GM12878 (cell line): ENCODE data around the gene CD27. TPM values are rescaled to one million over a fixed set of nuclear protein-coding genes. Genes with fewer than 3 reads are reported as not detected.
A peak's percentile ranks its signal among the peaks of the same experiment; 100 is the strongest.

Experiments
- ATAC-seq: fragments of 200-7000 bp; cut with Tn5 transposase; 3 replicates; pipeline ENCODE4 v1.9.1; 2020; ENCODE audit warnings: mild to moderate bottlenecking, moderate library complexity
- Bru-seq: library from RNA; stranded (reverse); fragments of 400-500 nt; gene quantifications from one replicate; lab custom pipeline; 2021; lab: Mats Ljungman, UMichigan
- BruChase-seq, 2 experiments: library from RNA; stranded (reverse); fragments of 400-500 nt; gene quantifications; one replicate each; lab custom pipeline; 2021; lab: Mats Ljungman, UMichigan
- BruUV-seq: library from RNA; stranded (reverse); fragments of 400-500 nt; replicated peaks from 2 replicates; lab custom pipeline; 2021; lab: Mats Ljungman, UMichigan
- CTCF ChIA-PET: fragments of 300-600 bp; sonication (Branson Sonifier 250); formaldehyde crosslinking; extraction: SDS; loops from one replicate; lab custom pipeline; 2021; ENCODE audit warnings: inconsistent platforms; lab: Yijun Ruan, JAX
- POLR2A ChIA-PET: fragments of 350-600 bp; formaldehyde crosslinking; extraction: SDS; loops from one replicate; lab custom pipeline; 2021; ENCODE audit warnings: inconsistent platforms; lab: Charles Lee
- RAD21 ChIA-PET: fragments of 300-600 bp; sonication (Branson Sonifier 250); formaldehyde crosslinking; loops from one replicate; lab custom pipeline; 2023; ENCODE audit warnings: antibody characterized with exemption; ENCODE audit not compliant: unreplicated experiment; lab: Charles Lee
- SMC1A ChIA-PET: fragments of 300-600 bp; sonication (Branson Sonifier 250); formaldehyde crosslinking; loops from one replicate; lab custom pipeline; 2023; ENCODE audit not compliant: unreplicated experiment, uncharacterized antibody; lab: Charles Lee
- DNase-seq: peaks from one replicate; pipeline ENCODE4 v3.0.0-alpha.2; 2011; ENCODE audit warnings: low read depth, low spot score
- FAIRE-seq: peaks from 3 replicates; lab custom pipeline; 2011; peaks lifted over from hg19 to GRCh38; lab: Jason Lieb, UNC
- H2AFZ ChIP-seq: 2 replicates; pipeline ENCODE4 v1.6.0; 2011; ENCODE audit warnings: low read depth, low read length, control low read depth; ENCODE audit not compliant: control insufficient read depth
- H3K27ac ChIP-seq: 2 replicates; pipeline ENCODE4 v1.5.1; 2011; ENCODE audit warnings: control low read depth; ENCODE audit not compliant: control insufficient read depth, insufficient read depth
- H3K27me3 ChIP-seq, 2 experiments: replicated peaks in 1 of 2; 2 replicates each; pipeline versions ENCODE4 v1.6.0 to v1.6.1; 2011; ENCODE audit warnings: low read length in 1 of 2; ENCODE audit not compliant: control insufficient read depth in 2 of 2, insufficient read depth in 2 of 2
- H3K36me3 ChIP-seq, 2 experiments: 2 replicates each; pipeline ENCODE4 v1.5.1; 2011; ENCODE audit warnings: low read length in 1 of 2; ENCODE audit not compliant: control insufficient read depth in 2 of 2, insufficient read depth in 2 of 2
- H3K4me1 ChIP-seq: 2 replicates; pipeline ENCODE4 v1.6.1; 2011; ENCODE audit warnings: mild to moderate bottlenecking, low read length, moderate library complexity, mixed read lengths; ENCODE audit not compliant: control insufficient read depth, insufficient read depth
- H3K4me2 ChIP-seq: 2 replicates; pipeline ENCODE4 v1.6.0; 2011; ENCODE audit warnings: control low read depth; ENCODE audit not compliant: control insufficient read depth, insufficient read depth
- H3K4me3 ChIP-seq: fragments of 200-600 bp; sonication (generic); 2 replicates; pipeline ENCODE4 v1.5.1; 2016
- H3K79me2 ChIP-seq: 2 replicates; pipeline ENCODE4 v1.6.0; 2011; ENCODE audit warnings: low read length; ENCODE audit not compliant: control insufficient read depth, insufficient read depth
- H3K9ac ChIP-seq: 2 replicates; pipeline ENCODE4 v1.8.0; 2011; ENCODE audit warnings: low read length, control low read depth, mixed read lengths; ENCODE audit not compliant: control insufficient read depth, insufficient read depth
- H3K9me3 ChIP-seq: replicated peaks from 3 replicates; pipeline ENCODE4 v1.5.1; 2011; ENCODE audit warnings: mild to moderate bottlenecking, low read length; ENCODE audit not compliant: control insufficient read depth, insufficient read depth
- H4K20me1 ChIP-seq: 2 replicates; pipeline ENCODE4 v1.6.0; 2011; ENCODE audit not compliant: control insufficient read depth, insufficient read depth
- FOXM1 ChIP-seq: IDR thresholded peaks from 2 replicates; pipeline ENCODE4 v1.6.1; 2012; ENCODE audit warnings: low read depth, mild to moderate bottlenecking, inconsistent platforms, low read length, moderate library complexity
- POLR2A ChIP-seq: IDR thresholded peaks from 2 replicates; pipeline ENCODE4 v1.6.1; 2011; ENCODE audit warnings: low read depth, mild to moderate bottlenecking, low read length
- POLR2AphosphoS2 ChIP-seq: IDR thresholded peaks from 2 replicates; pipeline ENCODE4 v1.6.1; 2011; ENCODE audit warnings: low read depth, mild to moderate bottlenecking, low read length, improper control_type of control experiment, moderate library complexity
- SMAD5 ChIP-seq: IDR thresholded peaks from 2 replicates; pipeline ENCODE4 v1.6.1; 2016; ENCODE audit warnings: antibody characterized with exemption, low read depth
- SRF ChIP-seq, 2 experiments: IDR thresholded peaks; 2 replicates each; pipeline ENCODE4 v1.6.1; 2011; ENCODE audit warnings: low read depth in 2 of 2, low read length in 2 of 2, mild to moderate bottlenecking in 1 of 2, moderate library complexity in 1 of 2
- STAT3 ChIP-seq: IDR thresholded peaks from 2 replicates; pipeline ENCODE4 v1.6.1; 2011; ENCODE audit warnings: low read depth, low read length, improper control_type of control experiment
- TAF1 ChIP-seq: IDR thresholded peaks from 2 replicates; pipeline ENCODE4 v1.6.1; 2011; ENCODE audit warnings: mild to moderate bottlenecking, low read depth, low read length, borderline replicate concordance
- ZZZ3 ChIP-seq: IDR thresholded peaks from 2 replicates; pipeline ENCODE4 v1.6.1; 2011; ENCODE audit warnings: low read depth; ENCODE audit not compliant: control insufficient read depth, insufficient read length
- whole genome bisulfite sequencing: methylation state at CpG from one replicate; pipeline ENCODE4 v1.1.6; 2016; ENCODE audit warnings: low lambda C conversion rate; ENCODE audit not compliant: insufficient replicate concordance, insufficient coverage; ENCODE audit errors: missing lambda C conversion rate; 5-methylcytosine and 5-hydroxymethylcytosine counted together
- in situ Hi-C: fragments of 300-500 bp; cut with MboI; formaldehyde crosslinking; loops from 9 replicates; pipeline ENCODE4 v1.14.3; 2018; ENCODE audit warnings: mixed read lengths
- intact Hi-C: fragments of 100-400 bp; cut with micrococcal nuclease; formaldehyde crosslinking; loops from one replicate; pipeline ENCODE4 v1.14.2; 2022; ENCODE audit not compliant: unreplicated experiment
- long read RNA-seq, 2 experiments: library from polyadenylated mRNA; unstranded; transcript quantifications; one replicate each; pipeline ENCODE4 v2.0.0, GENCODE V29; 2019 to 2020
- polyA minus RNA-seq, 3 experiments: library from RNA; depleted of rRNA, polyadenylated mRNA; stranded (reverse); fragments of >200 nt; gene quantifications; 2 replicates each; pipeline ENCODE4 v1.2.3, GENCODE V29; 2011
- polyA plus RNA-seq, 11 experiments: library from polyadenylated mRNA; depleted of rRNA in 4 of 11; unstranded in 6 of 11; stranded (reverse) in 5 of 11; fragments of >200 nt; fragmentation: Nextera tagmentation in 4 of 11; fragmentation: Illumina TruSeq in 1 of 11; extraction: Ambion mirVana in 4 of 11; extraction: Trizol in 1 of 11; gene quantifications; 1 replicate in 1 of 11; 2 replicates in 10 of 11; pipeline versions ENCODE4 v1.2.1 to v1.2.3, GENCODE V29; 2011 to 2016; ENCODE audit warnings: inconsistent platforms in 2 of 11, missing spikeins in 2 of 11, low read depth in 1 of 11
- total RNA-seq, 4 experiments: library from RNA; depleted of rRNA in 3 of 4; stranded (reverse); fragments of >200 nt in 3 of 4; fragmentation: Illumina TruSeq in 1 of 4; extraction: Trizol in 1 of 4; gene quantifications; 2 replicates each; pipeline versions ENCODE4 v1.2.1 to v1.2.3, GENCODE V29; 2013 to 2021
- TF ChIP-seq, protein P1 (sequence below): fragments of 450-650 bp; IDR thresholded peaks from 2 replicates; pipeline ENCODE4 v1.6.1; 2017; ENCODE audit warnings: mild to moderate bottlenecking, moderate library complexity
- TF ChIP-seq, protein P2 (sequence below): fragments of 450-650 bp; conservative IDR thresholded peaks from 2 replicates; pipeline ENCODE4 v1.6.1; 2017; ENCODE audit warnings: mild to moderate bottlenecking, moderate library complexity

The CD27 gene
- total RNA-seq (2013; cell fraction: nucleolus; rRNA removed) = 30.2 TPM in 2 replicates
- 164 and 184 TPM in 2 replicates for total RNA-seq (2014; rRNA removed)
- 66.8 and 66.9 TPM in 2 replicates for total RNA-seq (2014; rRNA removed; fragmentation: Illumina TruSeq; extraction: Trizol)
- total RNA-seq (2021) = 116 and 117 TPM in 2 replicates
- polyA plus RNA-seq (2011; ENCODE audit: low read depth) = 81.7 TPM
- polyA plus RNA-seq (2011; rRNA removed) = 14.7 and 32.0 TPM in 2 replicates
- 51.3 and 56.6 TPM in 2 replicates for polyA plus RNA-seq (2011; cell fraction: cytosol; rRNA removed)
- polyA plus RNA-seq (2011; cell fraction: nucleus; rRNA removed) = 21.4 TPM in 2 replicates
- polyA plus RNA-seq (2012) = 142 and 178 TPM in 2 replicates
- polyA plus RNA-seq (2014; fragmentation: Illumina TruSeq; extraction: Trizol) = 24.2 and 96.1 TPM in 2 replicates
- 10 to 100 TPM in 1 of 2 experiments, 1 to 10 TPM in 1; 4.9 to 15.0 TPM for polyA plus RNA-seq (2014; fragmentation: Nextera tagmentation; extraction: Ambion mirVana)
- 140 and 158 TPM in 2 replicates for polyA plus RNA-seq (2014; rRNA removed)
- polyA plus RNA-seq (2016; fragmentation: Nextera tagmentation; extraction: Ambion mirVana) = 100 to 1,000 TPM; 127 to 135 TPM
- polyA minus RNA-seq (2011; rRNA and poly(A)+ RNA removed) = 24.5 and 40.9 TPM in 2 replicates
- polyA minus RNA-seq (2011; cell fraction: cytosol; rRNA and poly(A)+ RNA removed) = 11.7 and 13.5 TPM in 2 replicates
- polyA minus RNA-seq (2011; cell fraction: nucleus; rRNA and poly(A)+ RNA removed) = 8.7 and 10.6 TPM in 2 replicates
- percentile 65 among the genes with signal in this experiment for Bru-seq, nascent RNA
- percentile 59 among the genes with signal in this experiment for BruChase-seq, experiment 1, labeled RNA remaining after a 6-hour chase
- BruChase-seq, experiment 2, labeled RNA remaining after a 2-hour chase = percentile 58 among the genes with signal in this experiment
- long read RNA-seq, experiment 1, transcript CD27-201 (6 exons, 1,338 nt) = major isoform, 14 of 19 reads
- long read RNA-seq, experiment 1, partial matches to known transcripts = 3 of 19 reads
- long read RNA-seq, experiment 1, other reads (novel, unspliced or antisense) = 2 of 19 reads
- long read RNA-seq, experiment 2, transcript CD27-201 (6 exons, 1,338 nt) = major isoform, 6 of 9 reads
- long read RNA-seq, experiment 2, partial matches to known transcripts = 0 of 9 reads
- long read RNA-seq, experiment 2, other reads (novel, unspliced or antisense) = 3 of 9 reads

DNA sequence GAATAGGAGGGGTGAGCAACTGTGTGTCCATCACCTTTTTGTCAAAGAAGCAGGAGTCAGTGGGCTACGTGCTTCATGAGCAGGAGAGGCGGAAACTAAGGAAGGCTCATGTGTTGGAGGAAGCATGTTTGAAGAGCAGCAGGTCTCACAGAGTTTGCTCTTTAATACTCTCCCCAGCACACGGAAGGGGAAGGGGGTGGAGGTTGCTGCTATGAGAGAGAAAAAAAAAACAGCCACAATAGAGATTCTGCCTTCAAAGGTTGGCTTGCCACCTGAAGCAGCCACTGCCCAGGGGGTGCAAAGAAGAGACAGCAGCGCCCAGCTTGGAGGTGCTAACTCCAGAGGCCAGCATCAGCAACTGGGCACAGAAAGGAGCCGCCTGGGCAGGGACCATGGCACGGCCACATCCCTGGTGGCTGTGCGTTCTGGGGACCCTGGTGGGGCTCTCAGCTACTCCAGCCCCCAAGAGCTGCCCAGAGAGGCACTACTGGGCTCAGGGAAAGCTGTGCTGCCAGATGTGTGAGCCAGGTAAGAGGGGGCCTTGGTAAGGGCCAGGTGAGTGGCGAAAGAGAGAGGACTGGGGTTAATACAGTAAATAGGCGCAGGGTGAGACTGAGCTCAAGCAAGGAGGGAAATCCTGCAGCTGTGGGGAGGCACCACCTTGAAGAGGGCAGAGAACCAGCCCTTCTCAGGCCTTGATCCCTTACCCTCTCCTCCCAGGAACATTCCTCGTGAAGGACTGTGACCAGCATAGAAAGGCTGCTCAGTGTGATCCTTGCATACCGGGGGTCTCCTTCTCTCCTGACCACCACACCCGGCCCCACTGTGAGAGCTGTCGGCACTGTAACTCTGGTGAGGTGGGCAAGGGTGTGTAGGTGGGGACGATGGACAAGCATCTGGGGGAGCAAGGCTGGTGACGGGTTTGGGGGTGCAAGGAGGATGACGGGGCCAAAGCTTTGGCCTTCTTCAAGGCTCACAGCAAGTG lies at the start of gene CD27:
Gene CD27 (plus strand): TSS at position 252 of the 985 bp plus-strand sequence. CDS start 141 bp downstream, at position 393.
- H3K36me3 ChIP-seq = 0 out of 4 replicates have a peak, but pooled peaks cover 0 to 4% of the 10 kb centered on the region in 2 experiments
- POLR2A ChIA-PET = interaction anchor here (0.5 to 17.5 kb wide), 12 partner anchors 7 to 191 kb away, joined by 3 to 384 read pairs (median 15); partner anchors contain the start of genes LPAR5, MRPL51, TAPBPL and VAMP1
- DNase-seq (no peak), ATAC-seq (peak; percentile 20), FAIRE-seq (no peak)
- CTCF ChIA-PET = interaction anchor here (1.0 to 7.2 kb wide), 11 partner anchors 7 to 119 kb away, joined by 4 to 79 read pairs (median 13); partner anchors contain the start of gene TAPBPL
- peak within 1 kb of the TSS; percentile 99 for H3K4me2 ChIP-seq
- peaks cover 62% of the 10 kb centered on the region for H3K79me2 ChIP-seq
- SMC1A ChIA-PET = interaction anchor here (1.1 to 9.8 kb wide), 10 partner anchors 7 to 406 kb away, joined by 3 to 168 read pairs (median 22); partner anchors contain the start of genes CDCA3, TAPBPL and USP5
- no peaks in the 10 kb centered on the region for H4K20me1 ChIP-seq
- in situ Hi-C loops (no loop called here), intact Hi-C loops (no loop called here)
- no peaks in the 10 kb centered on the region for H3K27me3 ChIP-seq
- WGBS = 0% methylated on average over 16 of the region's 16 CpGs
- H3K27ac ChIP-seq = peak within 1 kb of the TSS; percentile 99
- peak within 1 kb of the TSS; percentile 86 for H3K4me3 ChIP-seq
- H3K9me3 ChIP-seq = no peaks in the 10 kb centered on the region
- RAD21 ChIA-PET = interaction anchor here (0.6 to 17.1 kb wide), 9 partner anchors 7 to 190 kb away, joined by 3 to 319 read pairs (median 5); partner anchors contain the start of genes LPAR5 and TAPBPL
- TSS peak; percentile 88 for BruUV-seq
- H3K9ac ChIP-seq = peak within 1 kb of the TSS; percentile 84
- no peak within 1 kb of the TSS for H2AFZ ChIP-seq
- peaks cover 48% of the 10 kb centered on the region for H3K4me1 ChIP-seq
- no peak for TF ChIP-seq SRF (IDR thresholded peaks at IDR 0.05; ENCODE audit: low read depth in 2 of 2, low read length in 2 of 2)
- peak; percentile 49; the same call in 1 of the 2 replicates for TF ChIP-seq TAF1
- peak; percentile 64 for TF ChIP-seq SMAD5
- TF ChIP-seq POLR2A = peak; percentile 56
- no peak for TF ChIP-seq STAT3
- TF ChIP-seq FOXM1 = no peak
- TF ChIP-seq POLR2AphosphoS2 = 0 out of 2 replicates have a peak, but pooled peaks have one; percentile 41
- TF ChIP-seq, protein P1, sequence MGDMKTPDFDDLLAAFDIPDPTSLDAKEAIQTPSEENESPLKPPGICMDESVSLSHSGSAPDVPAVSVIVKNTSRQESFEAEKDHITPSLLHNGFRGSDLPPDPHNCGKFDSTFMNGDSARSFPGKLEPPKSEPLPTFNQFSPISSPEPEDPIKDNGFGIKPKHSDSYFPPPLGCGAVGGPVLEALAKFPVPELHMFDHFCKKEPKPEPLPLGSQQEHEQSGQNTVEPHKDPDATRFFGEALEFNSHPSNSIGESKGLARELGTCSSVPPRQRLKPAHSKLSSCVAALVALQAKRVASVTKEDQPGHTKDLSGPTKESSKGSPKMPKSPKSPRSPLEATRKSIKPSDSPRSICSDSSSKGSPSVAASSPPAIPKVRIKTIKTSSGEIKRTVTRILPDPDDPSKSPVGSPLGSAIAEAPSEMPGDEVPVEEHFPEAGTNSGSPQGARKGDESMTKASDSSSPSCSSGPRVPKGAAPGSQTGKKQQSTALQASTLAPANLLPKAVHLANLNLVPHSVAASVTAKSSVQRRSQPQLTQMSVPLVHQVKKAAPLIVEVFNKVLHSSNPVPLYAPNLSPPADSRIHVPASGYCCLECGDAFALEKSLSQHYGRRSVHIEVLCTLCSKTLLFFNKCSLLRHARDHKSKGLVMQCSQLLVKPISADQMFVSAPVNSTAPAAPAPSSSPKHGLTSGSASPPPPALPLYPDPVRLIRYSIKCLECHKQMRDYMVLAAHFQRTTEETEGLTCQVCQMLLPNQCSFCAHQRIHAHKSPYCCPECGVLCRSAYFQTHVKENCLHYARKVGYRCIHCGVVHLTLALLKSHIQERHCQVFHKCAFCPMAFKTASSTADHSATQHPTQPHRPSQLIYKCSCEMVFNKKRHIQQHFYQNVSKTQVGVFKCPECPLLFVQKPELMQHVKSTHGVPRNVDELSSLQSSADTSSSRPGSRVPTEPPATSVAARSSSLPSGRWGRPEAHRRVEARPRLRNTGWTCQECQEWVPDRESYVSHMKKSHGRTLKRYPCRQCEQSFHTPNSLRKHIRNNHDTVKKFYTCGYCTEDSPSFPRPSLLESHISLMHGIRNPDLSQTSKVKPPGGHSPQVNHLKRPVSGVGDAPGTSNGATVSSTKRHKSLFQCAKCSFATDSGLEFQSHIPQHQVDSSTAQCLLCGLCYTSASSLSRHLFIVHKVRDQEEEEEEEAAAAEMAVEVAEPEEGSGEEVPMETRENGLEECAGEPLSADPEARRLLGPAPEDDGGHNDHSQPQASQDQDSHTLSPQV = 0 out of 2 replicates have a peak, but pooled peaks have one; percentile 64
- no peak for TF ChIP-seq ZZZ3
- TF ChIP-seq, protein P2, sequence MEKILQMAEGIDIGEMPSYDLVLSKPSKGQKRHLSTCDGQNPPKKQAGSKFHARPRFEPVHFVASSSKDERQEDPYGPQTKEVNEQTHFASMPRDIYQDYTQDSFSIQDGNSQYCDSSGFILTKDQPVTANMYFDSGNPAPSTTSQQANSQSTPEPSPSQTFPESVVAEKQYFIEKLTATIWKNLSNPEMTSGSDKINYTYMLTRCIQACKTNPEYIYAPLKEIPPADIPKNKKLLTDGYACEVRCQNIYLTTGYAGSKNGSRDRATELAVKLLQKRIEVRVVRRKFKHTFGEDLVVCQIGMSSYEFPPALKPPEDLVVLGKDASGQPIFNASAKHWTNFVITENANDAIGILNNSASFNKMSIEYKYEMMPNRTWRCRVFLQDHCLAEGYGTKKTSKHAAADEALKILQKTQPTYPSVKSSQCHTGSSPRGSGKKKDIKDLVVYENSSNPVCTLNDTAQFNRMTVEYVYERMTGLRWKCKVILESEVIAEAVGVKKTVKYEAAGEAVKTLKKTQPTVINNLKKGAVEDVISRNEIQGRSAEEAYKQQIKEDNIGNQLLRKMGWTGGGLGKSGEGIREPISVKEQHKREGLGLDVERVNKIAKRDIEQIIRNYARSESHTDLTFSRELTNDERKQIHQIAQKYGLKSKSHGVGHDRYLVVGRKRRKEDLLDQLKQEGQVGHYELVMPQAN = no peak
